ENCODE measurements around the gene NPHS1.

- TF ChIP-seq CTCF (IDR thresholded peaks at IDR 0.05; ENCODE audit: low read depth, low read length), result no peak
- TF ChIP-seq POLR2A (IDR thresholded peaks at IDR 0.05; ENCODE audit: extremely low read depth, insufficient read length), result no peak
Observed at GRCh38 chr19:35841961-35842595, 10.2 kb downstream of the NPHS1 start.

All from NB4 (cell line).